ENCODE data around the gene RNF220. TPM values are rescaled to one million over a fixed set of nuclear protein-coding genes. Genes with fewer than 3 reads are reported as not detected.

The RNF220 gene
- total and polyA plus RNA-seq, 2 of the 4 experiments (the other 2 are of a cell fraction), result 71.8 to 77.1 TPM

DNA sequence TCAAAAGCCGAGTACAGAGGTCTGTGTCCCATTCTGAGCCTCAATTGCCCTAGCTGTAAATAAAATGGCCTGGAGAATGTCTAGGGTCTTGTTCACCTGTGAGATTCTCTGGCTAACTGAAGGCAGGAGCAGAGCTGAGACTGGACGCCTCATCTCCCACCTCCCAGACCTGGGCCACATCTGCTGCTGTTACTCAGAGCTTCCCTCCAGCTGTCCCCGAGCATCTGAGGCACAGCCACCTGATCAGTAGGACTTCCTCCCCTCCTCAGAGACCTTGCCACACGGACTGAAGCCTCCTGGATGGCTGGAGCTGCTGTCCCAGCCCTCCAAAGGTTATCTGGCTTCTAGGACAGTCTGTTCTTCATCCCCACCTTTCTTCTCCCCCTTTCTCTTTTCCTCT is 206.8 kb downstream of the RNF220 start:
- Histone ChIP-seq H2BK5ac (ENCODE audit: low read depth, low read length, poor library complexity, severe bottlenecking) (no peak overlapping the region), H2BK20ac (ENCODE audit: low read depth, low read length) (no peak overlapping the region), H2BK120ac (ENCODE audit: low read depth, low read length) (no peak overlapping the region), H3K14ac (replicated peaks; ENCODE audit: low read depth, low read length) (no peak overlapping the region), H3K4ac (ENCODE audit: low read depth, low read length) (no peak overlapping the region), H2BK15ac (ENCODE audit: low read depth, low read length) (no peak overlapping the region), H3K9ac (ENCODE audit: low read depth, low read length) (no peak overlapping the region), H4K20me1 (ENCODE audit: insufficient read depth, low read length) (no peaks in the 10 kb centered on the region), H3K4me2 (ENCODE audit: low read depth, low read length) (no peak overlapping the region), H3K36me3 (ENCODE audit: control insufficient read depth, insufficient read depth, low read length) (no peaks in the 10 kb centered on the region), H4K91ac (ENCODE audit: insufficient read depth, low read depth, low read length) (no peak overlapping the region), H3K79me1 (ENCODE audit: low read depth in 1 of 2, low read length in 2 of 2) (no peaks in the 10 kb centered on the region), H3K9me1 (ENCODE audit: insufficient read depth, low read length) (no peaks in the 10 kb centered on the region), H2AK5ac (ENCODE audit: low read depth, low read length) (no peak overlapping the region), H3K56ac (ENCODE audit: extremely low read depth, insufficient read depth, low read length) (no peak overlapping the region), H3K23ac (ENCODE audit: low read depth, low read length) (no peak overlapping the region), H3K4me1 (ENCODE audit: control insufficient read depth, insufficient read depth, low read length) (peaks cover 2% of the 10 kb centered on the region), H3K9me3 (ENCODE audit: control insufficient read depth, insufficient read depth, low read length) (no peaks in the 10 kb centered on the region), H4K5ac (ENCODE audit: low read depth, low read length) (no peak overlapping the region), H2AK9ac (replicated peaks; ENCODE audit: low read depth, low read length, poor library complexity) (no peak overlapping the region), H3K27me3 (ENCODE audit: control insufficient read depth, insufficient read depth, low read length) (peaks cover 41% of the 10 kb centered on the region), H2AFZ (replicated peaks; ENCODE audit: low read length, poor library complexity) (no peak overlapping the region), H4K8ac (ENCODE audit: low read depth in 2 of 2, low read length in 2 of 2) (no peak overlapping the region), H3K27ac (ENCODE audit: insufficient read depth, low read length) (no peak overlapping the region), H3K18ac (ENCODE audit: low read depth, low read length) (no peak overlapping the region), H3K4me3 (ENCODE audit: insufficient read depth, low read depth, low read length) (no peak overlapping the region)
- in situ Hi-C loops (cut with MboI; ENCODE audit: low sequenced_read_pairs) (no loop called here), dilution Hi-C loops (cut with HindIII; ENCODE audit: low sequenced_read_pairs, unreplicated experiment) (no loop called here), intact Hi-C loops (cut with micrococcal nuclease) (no loop called here)
- ChIA-PET CTCF (interaction anchor here (0.6 to 5.0 kb wide), 3 partner anchors 10 to 104 kb away, joined by 3 to 39 read pairs (median 3); no protein-coding TSS in a partner anchor), POLR2A (ENCODE audit: unreplicated experiment) (no interaction called here)
- TF ChIP-seq CHD1 (IDR thresholded peaks at IDR 0.05; ENCODE audit: low read depth, low read length), result no peak
- TF ChIP-seq, protein P1, sequence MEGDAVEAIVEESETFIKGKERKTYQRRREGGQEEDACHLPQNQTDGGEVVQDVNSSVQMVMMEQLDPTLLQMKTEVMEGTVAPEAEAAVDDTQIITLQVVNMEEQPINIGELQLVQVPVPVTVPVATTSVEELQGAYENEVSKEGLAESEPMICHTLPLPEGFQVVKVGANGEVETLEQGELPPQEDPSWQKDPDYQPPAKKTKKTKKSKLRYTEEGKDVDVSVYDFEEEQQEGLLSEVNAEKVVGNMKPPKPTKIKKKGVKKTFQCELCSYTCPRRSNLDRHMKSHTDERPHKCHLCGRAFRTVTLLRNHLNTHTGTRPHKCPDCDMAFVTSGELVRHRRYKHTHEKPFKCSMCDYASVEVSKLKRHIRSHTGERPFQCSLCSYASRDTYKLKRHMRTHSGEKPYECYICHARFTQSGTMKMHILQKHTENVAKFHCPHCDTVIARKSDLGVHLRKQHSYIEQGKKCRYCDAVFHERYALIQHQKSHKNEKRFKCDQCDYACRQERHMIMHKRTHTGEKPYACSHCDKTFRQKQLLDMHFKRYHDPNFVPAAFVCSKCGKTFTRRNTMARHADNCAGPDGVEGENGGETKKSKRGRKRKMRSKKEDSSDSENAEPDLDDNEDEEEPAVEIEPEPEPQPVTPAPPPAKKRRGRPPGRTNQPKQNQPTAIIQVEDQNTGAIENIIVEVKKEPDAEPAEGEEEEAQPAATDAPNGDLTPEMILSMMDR (conservative IDR thresholded peaks at IDR 0.05; ENCODE audit: low read depth, low read length), result no peak
- no peak for TF ChIP-seq BHLHE40 (IDR thresholded peaks at IDR 0.05; ENCODE audit: low read depth, low read length)
- no peak for TF ChIP-seq MAZ (IDR thresholded peaks at IDR 0.05; ENCODE audit: borderline replicate concordance, low read depth, low read length)
- no peak for TF ChIP-seq SMC3 (IDR thresholded peaks at IDR 0.05; ENCODE audit: low read depth, low read length)
- TF ChIP-seq MXI1 (IDR thresholded peaks at IDR 0.05; ENCODE audit: borderline replicate concordance, low read depth, low read length), result no peak
- TF ChIP-seq FOS (IDR thresholded peaks at IDR 0.05; ENCODE audit: low read depth, low read length), result no peak
- no peak for TF ChIP-seq CEBPB (IDR thresholded peaks at IDR 0.05; ENCODE audit: low read depth, low read length)
- TF ChIP-seq, protein P2, sequence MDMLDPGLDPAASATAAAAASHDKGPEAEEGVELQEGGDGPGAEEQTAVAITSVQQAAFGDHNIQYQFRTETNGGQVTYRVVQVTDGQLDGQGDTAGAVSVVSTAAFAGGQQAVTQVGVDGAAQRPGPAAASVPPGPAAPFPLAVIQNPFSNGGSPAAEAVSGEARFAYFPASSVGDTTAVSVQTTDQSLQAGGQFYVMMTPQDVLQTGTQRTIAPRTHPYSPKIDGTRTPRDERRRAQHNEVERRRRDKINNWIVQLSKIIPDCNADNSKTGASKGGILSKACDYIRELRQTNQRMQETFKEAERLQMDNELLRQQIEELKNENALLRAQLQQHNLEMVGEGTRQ (IDR thresholded peaks at IDR 0.05; ENCODE audit: low read depth, low read length), result no peak
- TF ChIP-seq NFE2L2 (IDR thresholded peaks at IDR 0.05; ENCODE audit: low read depth, low read length), result no peak
- TF ChIP-seq RAD21 (IDR thresholded peaks at IDR 0.05; ENCODE audit: low read length), result no peak
- TF ChIP-seq MAFK (IDR thresholded peaks at IDR 0.05; ENCODE audit: low read depth, low read length), result no peak
- no peak for TF ChIP-seq RCOR1 (IDR thresholded peaks at IDR 0.05; ENCODE audit: insufficient replicate concordance, low read length)
- TF ChIP-seq POLR2A (IDR thresholded peaks at IDR 0.05; ENCODE audit: low read depth, low read length), result no peak
- TF ChIP-seq, protein P3, sequence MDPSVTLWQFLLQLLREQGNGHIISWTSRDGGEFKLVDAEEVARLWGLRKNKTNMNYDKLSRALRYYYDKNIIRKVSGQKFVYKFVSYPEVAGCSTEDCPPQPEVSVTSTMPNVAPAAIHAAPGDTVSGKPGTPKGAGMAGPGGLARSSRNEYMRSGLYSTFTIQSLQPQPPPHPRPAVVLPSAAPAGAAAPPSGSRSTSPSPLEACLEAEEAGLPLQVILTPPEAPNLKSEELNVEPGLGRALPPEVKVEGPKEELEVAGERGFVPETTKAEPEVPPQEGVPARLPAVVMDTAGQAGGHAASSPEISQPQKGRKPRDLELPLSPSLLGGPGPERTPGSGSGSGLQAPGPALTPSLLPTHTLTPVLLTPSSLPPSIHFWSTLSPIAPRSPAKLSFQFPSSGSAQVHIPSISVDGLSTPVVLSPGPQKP (IDR thresholded peaks at IDR 0.05; ENCODE audit: borderline replicate concordance, low read depth, low read length), result no peak
- TF ChIP-seq RFX5 (IDR thresholded peaks at IDR 0.05; ENCODE audit: low read depth, low read length), result no peak
- BruUV-seq (replicated peaks), result no TSS peak
- 20% methylated on average over 1 of the region's 4 CpGs; no CpG with 5 or more reads in 1 of the 2 experiments for WGBS, 2 experiments (ENCODE audit: extremely low coverage in 2 of 2, insufficient read length in 1 of 2)
- ATAC-seq (ENCODE audit: low read depth) (no peak), DNase-seq (no peak)
